GM12891 (cell line): ENCODE data around the gene STX10.

Experiments
- PAX5 ChIP-seq: IDR thresholded peaks from 2 replicates; pipeline ENCODE4 v1.6.1; 2011; ENCODE audit warnings: low read length, moderate library complexity, mild to moderate bottlenecking; ENCODE audit not compliant: insufficient read depth, severe bottlenecking
- POLR2A ChIP-seq: IDR thresholded peaks from 2 replicates; pipeline ENCODE4 v1.6.1; 2011; ENCODE audit warnings: low read depth, low read length, control low read depth
- POLR2AphosphoS5 ChIP-seq: IDR thresholded peaks from 2 replicates; pipeline ENCODE4 v1.6.1; 2011; ENCODE audit warnings: low read depth, low read length, control low read depth
- POU2F2 ChIP-seq: IDR thresholded peaks from 2 replicates; pipeline ENCODE4 v1.6.1; 2011; ENCODE audit warnings: low read depth, mild to moderate bottlenecking, control low read depth, low read length, moderate library complexity
- SPI1 ChIP-seq: IDR thresholded peaks from 2 replicates; pipeline ENCODE4 v1.6.1; 2011; ENCODE audit warnings: low read depth, low read length, control low read depth
- TAF1 ChIP-seq: IDR thresholded peaks from 2 replicates; pipeline ENCODE4 v1.6.1; 2011; ENCODE audit warnings: low read depth, low read length, control low read depth

GRCh38 chr19:13115936-13116281, 34.3 kb downstream of the STX10 start:
- TF ChIP-seq POLR2A, result no peak
- TF ChIP-seq TAF1, result no peak
- TF ChIP-seq POLR2AphosphoS5, result no peak
- TF ChIP-seq SPI1, result no peak
- no peak for TF ChIP-seq POU2F2
- TF ChIP-seq PAX5, result no peak
